HG03442 (cell line): ENCODE data around the gene ANKLE1.

Experiments used
- ATAC-seq: cut with Tn5 transposase; IDR thresholded peaks from one replicate; pipeline ENCODE4 v1.9.1; 2021; ENCODE audit warnings: mild to moderate bottlenecking, moderate library complexity; ENCODE audit not compliant: unreplicated experiment

Gene ANKLE1

DNA sequence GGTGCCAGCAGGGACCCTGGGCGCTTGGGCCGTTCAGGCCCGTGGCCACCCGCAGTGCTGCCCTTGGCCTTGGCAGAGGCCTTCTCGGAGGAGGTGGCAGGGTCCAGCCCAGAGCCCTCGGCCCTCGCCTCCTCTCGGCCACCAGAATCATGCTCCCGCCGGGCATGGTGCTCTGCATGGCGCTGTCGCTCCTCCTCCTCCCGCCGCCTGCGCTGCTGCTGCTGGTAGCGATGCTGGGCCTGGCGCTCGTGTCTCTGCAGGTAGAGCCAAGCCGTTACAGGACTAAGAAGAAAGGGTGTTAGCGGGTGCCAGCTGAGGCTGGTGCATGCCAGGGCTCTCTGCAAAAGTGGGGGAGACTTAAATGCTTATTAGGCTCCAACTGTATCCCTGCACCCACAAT lies 43.4 kb downstream of the ANKLE1 start:
- ATAC-seq: no peak

DNA sequence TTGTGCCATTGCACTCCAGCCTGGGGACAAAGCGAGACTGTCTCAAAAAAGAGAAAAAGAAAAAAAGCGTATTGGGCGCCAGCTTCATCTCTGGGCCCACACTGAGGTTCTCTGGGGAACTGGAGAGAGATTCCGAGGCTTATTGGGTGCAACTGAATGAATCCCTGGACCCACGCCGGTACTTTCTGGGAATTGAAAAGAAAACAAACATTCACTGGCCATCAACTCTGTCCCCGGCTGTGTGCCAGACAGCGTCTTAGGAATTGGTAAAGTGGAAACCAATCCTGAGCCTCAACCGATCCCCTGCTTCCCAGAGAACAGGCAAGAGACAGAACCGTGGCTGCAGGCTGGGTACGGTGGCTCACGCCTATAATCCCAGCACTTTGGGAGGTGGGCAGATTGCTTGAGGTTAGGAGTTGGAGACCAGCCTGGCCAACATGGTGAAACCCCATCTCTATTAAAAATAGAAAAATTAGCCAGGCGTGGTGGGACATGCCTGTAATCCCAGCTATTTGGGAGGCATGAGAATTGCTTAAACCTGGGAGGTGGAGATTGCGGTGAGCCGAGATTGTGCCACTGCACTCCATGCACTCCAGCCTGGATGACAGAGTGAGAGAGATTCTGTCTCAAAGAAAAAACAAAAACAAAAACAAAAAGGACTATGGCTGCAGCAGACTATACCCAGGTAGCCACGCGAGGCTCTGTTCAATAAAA lies 44.3 kb downstream of the ANKLE1 start:
- no peak for ATAC-seq

DNA sequence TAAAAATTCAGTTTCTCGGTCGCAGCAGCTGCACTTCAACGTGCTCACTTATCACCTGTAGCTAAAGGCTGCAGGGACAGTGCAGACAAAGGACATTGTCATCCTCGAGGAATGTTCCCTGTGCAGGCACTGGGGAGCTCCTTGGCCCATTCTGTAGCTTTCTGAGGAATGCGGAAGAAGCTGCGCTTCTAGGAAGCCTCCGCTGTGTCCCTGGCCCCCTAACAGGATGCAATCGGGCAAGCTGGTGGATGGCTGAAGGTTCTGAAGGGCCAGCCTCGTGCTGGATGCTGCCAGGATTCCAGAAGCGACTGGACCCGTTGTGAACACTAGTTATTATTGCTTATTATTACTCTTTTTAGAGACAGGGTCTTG lies 44.9 kb downstream of the ANKLE1 start:
- no peak for ATAC-seq

DNA sequence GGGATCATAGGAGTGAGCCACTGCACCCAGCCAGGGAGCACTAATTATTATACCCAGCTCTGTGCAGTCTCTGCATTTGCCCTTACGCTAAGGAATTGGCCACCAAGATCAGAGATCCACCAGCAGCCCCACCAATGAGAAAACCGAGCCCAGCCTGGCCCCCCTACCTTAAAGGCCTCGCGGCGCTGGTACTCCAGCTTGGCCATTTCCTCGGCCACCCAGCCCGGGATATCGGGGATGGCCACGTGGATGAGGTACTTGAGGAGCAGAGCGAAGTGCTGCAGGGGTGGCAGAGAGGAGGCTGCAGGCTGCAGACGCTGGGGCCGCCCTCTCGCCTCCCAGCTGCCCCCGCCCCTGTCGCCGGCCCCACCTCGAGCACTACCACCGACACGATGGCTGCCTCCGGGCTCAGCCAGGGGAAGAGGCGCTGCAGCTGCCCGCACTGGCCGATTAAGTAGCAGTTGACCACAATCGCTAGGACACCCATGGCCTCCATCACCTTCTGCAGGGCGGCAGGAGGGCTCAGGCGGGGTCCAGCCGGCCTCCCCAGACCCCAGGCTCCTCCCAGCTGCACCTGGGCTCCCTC lies 45.5 kb downstream of the ANKLE1 start:
- ATAC-seq: no peak

DNA sequence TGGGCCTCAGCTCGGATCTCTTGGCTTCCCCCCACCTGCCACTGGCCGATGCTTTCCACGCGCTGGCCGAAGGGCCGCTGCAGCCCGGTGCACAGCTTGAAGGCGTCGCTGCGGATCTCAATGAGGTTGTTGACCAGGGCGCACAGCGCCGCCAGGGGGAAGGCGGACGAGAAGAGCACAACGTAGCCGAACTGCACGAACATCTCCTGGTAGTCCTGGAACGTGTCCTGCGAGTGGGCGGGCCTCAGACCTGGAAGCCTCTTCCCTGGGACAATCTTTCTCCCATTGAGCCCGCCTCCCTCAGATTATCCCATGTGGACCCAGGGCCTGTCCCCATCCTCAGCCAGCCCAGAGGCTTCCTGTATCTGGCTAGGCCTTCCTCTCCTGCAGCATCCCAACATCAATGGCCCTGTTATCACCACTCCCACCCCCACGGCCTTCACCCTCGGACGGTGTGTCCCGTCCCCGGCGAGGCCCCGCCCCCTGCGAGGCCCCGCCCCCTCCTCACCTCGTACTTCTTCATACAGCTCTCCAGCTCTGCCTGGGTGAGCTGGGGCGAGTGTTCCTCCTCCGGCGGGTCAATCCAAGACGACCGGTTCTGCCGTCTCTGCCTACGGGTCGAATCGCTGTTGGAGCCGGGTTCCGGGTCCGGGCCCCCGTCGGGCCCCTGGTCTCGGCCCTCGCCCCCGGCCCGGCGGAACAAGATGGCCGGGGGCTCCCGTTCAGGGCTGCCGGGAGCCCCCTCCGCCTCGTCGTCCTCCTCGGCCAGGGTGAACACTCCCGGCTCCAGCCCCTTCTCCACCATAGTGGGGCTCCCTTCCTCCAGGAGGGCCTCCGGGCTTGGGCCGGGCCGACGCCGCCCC lies 46.2 kb downstream of the ANKLE1 start:
- ATAC-seq: no peak

DNA sequence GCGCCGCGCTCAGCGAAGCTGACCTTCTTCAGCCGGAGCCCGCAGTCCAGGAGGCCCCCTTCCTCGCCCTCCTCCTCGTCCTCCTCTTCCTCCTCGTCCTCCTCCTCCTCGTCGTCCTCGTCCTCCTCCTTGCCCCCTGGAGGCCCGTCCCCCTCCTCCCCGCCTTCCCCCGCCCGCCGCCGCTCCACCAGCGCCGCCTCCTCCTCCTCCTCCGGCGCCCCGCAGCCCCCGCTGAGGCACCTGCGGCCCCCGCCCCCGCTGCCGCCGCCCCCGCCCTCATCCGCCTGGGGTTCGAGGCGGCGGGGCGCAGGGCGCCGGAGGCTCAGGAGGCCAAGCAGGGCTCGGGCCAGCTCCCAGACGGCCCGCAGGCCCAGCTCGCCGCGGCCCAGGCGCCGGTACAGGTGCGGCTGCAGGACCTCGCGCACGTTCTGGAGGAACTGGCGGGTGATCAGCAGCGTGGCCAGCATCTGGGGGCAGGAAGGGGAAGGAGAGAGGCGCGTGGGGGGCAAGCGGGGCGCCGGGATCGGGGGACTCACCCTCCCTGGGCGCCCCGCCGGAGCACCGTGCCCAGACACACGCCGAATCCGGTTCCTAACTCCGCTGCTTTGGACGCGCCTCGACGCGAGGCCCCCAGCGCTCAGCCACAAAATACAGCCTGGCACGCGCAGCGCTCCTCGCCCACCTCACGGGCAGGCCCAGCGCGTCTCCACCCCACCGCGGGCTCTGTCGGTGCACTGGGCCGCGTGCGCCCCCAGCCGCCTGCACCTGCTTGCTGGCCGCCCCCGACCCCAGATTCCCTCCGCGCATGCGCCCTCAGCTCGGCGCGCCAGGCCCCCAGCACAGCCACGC lies 47.0 kb downstream of the ANKLE1 start:
- no peak for ATAC-seq

DNA sequence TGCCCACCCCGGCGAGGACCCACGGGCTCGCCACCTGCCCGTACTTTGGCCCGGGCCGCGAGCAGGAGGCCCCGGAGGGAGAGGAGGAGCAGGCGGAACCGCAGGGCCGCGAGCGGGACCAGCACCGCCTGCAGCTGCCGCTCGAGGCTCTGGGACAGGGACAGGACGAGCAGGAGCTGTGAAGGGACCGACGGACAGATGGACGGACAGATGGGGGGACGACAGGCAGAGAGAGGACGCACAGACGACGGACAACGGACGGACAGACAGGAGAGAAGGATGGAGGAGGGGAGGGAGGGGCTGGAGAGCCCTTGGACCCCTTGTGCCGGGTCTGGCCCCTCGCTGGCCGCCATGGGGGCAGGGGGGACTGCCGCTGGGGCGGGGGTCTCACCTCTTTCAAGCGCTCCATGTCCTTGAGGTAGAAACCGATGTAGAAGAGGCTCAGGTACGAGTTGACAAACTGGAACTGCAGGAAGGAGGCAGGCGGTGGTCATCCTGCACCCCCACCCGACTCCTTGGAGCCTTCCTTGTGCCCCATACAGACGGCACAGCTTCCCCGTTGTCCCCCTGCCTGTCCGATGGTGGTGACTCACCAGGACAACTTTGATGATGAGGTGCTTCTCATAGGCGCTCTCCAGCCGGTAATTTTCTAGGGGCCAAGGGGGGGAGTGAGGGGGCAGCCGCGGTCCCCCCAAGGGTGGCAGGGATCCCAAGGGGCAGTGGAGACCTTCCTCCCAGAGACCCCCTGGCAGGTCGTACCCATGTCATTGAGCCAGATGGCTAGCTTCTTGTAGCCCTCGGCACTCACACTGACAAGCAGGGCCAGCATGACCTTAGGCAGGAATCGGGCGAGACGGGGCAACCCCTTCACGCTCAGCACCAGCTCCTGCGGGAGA lies 47.9 kb downstream of the ANKLE1 start:
- ATAC-seq: no peak

DNA sequence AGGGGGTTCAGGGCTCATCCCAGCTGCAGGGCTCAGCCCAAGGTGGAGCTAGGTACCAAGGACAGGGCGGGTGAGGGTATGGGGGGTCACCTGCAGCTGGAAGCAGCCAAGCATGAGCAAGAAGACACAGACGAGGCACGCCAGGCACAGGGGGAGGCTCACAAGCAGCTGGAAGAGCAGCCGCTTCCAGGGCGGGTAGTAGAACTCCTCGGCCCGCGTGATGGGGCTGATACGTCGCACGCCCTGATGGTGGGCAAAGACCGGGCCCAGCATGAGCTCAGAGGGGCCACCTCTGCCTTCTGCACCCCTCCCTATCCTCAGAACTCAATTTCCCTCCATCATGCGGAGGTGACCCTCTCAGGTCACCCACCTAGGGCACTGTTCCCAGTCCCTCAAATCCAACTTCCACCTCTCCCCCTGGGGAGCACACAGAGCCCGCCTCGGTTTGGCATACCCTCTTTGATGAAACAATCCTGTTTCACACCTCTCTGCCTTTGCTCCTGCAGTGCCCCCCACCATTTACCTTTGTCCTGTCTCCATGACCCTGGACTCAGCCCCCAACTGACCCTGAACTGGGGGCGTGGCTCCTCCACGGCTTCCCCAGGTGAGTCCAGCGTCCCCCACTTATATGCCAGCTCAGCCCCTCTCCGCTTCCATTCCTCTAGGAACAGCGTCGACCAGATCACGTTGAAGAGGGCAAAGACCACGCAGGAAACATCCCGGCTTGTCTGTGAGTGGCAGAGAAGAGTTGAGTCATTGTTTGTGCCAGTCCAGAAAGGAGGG lies 48.8 kb downstream of the ANKLE1 start:
- no peak for ATAC-seq

DNA sequence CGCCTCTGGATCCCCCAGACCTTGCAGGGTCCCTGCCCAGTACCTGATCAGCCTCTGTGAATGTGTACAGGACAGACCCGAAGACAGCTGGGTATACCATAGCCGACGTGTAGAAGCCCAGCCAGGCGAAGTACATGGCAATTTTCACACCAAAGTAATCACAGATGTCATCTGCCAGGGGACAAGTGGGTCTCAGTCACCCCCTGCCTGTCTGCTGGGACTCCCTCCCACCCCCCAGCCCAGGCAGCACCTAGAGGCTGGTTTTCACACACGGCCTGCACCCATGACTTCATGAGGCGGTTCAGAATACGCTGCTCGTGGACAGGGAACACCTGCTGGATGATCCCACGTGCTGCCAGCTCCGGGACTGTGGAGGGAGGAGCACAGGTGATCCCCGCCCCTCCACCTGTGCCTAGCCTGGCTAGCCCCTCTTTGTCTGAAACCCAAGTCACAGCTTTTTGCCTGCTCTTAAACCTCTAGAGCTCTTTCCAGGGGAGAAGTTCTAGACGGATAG lies 49.4 kb downstream of the ANKLE1 start:
- ATAC-seq: no peak

DNA sequence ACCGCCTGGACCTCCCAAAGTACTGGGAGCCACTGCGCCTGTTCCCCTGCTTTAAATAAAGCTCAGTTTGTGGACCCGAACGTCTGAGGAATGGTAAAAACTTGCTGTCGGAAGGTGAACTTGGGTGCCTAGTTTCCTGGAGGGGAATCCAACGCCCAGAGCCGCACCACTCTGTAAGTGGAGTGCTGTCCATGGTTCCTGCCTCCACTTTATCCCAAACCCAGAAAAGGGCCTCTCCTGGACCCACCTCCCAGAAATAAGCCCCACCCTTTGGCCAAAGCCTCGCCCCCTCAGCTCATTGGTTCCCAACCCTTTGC lies 50.6 kb downstream of the ANKLE1 start:
- ATAC-seq: no peak

DNA sequence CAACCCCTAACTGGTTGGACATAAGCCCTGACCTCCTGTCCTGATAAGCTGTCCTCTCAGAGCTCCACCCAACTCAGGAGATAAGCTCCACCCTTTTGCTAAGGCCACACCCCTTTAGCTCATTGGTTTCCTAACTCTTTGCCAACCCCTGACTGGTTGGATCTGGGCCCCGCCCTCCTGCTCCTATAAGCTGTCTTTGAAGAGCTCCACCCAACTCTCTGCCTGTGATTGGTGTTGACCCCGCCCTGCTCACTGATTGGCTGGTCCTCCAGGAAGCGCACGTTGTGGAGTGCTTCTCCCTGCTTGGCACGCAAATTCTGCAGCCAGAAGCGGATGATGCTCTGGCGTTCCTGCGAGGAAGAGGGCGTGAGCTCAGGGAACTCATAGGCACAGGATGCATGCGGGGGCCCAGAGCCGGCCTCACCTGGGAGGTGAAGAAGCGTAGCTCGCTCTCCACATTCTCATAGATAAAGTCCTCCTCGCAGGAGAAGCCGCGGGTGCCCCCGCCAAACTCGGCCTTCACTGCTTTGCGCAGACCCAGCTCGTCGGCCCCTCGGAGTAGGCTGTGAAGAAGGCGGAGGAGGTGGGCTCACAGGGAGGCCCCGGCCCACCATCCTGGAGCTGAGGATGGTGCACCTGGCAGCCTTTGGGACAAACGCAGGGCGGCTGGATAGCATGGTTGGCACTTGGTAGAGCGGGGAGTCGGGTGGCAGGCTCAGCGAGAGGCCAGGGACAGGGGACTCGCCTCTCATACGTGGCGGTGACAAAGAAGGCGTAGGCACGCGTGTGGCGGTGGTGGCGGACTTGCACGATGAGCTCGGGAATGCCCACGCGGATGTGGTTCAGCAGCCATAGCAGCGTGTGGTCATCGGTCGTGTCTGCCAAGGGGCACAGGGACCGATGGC lies 51.2 kb downstream of the ANKLE1 start:
- no peak for ATAC-seq

DNA sequence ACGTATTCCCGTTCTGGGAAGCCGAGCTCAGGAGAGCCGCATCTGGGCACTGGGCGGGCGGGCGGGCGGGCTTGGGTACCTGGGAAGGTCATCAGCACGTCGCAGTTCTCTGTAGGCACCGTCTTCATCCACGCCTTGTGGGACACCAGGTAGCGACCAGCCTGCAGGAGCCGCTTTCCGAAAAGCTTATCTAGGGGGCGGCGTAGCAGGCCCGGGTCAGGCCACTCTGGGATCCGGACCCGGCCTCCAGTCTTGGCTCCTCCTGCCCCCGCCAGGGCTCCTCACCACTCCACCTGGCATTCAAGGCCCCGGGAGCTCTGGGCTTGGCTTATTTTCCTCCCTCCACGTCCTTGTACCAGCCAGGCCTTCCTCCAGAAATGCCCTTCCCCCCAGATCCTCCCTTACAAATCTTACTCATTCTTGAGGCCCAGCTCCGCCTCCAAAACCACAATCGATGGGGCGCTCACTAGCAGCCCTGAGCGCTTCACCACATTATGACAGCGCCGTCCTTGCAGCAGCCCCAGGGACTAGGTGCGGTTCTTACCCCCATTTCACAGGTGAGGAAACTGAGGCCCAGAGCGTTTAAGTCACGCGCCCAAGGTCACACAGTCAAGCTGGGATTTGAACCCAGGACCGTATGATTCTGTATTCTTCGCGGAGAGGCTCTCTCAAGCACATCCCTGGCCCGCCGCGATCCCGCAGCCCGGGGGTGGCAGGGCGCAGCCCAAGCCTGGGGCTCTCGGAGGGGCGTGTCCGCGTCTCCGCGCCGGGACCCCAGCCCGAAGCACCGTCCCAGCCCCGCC lies 52.1 kb downstream of the ANKLE1 start:
- no peak for ATAC-seq

DNA sequence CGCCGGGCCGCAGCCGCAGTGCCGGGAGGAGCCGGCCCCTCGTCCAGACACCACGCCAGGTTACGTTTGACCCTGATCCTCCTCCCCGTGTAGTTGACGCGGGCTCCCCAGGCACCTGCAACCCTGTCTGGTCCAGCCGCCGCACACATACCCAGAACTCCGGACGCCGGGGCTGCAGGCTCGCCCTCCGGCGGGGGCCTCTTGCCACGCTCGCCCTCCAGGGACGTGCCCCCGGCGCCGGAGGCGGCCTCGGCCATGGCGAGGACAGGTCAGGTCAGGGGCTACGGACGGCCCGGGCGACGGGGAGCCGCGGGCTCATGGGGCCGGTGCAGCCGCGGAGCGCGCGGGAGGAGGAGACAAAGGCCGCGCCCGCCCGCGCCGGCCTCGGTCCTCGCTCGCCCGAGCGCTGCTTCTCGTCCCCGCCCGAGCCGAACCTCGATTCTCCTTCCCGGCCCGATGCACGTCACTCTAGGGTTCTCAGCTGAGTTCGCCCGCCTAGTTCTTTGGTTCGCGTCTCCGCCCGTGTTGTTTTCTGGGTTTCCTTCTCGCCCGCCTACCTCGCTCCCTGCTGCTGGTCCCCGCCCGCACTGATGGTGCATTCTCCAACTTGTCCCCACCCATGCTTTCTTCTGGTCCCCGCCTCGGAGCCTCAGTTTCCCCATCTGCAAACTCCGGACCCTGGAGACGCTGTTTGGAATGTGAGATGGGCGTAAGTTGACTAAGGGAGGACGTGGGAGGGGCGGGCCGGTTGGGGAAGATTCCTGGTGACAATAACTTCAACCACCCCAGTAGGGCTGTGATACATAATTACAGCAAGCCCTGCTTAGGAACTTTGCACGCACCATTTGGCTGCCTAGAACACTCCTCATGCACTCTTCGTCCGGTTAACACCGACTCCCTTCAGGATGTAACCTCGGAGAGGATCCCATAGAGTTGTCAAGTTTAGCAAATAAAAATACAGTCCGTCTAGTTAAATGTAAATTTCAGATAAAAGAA lies 53.0 kb downstream of the ANKLE1 start, which contains the start of gene ANO8:
Gene ANO8, minus strand, starts transcription at position 442 of the 996 bp plus-strand sequence. Its CDS starts 185 bp downstream, at position 257.
- ATAC-seq: no peak

DNA sequence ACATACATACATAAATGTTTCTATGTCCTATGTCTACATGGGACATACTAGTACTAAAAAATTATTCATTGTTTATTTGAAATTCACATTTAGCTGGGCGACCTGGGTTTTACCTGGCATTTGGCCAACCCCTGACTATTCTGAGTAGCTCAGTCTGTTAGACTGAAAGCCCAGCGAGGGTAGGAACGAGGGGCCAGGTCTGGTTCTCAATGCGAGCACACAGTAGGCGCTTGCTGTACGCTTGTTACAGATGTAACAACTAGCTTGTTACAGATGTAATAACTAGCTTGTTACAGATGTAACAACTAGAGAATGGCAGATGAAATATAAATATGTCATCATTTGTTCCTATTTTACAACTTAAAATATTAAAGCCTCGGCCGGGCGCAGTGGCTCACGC lies 53.9 kb downstream of the ANKLE1 start:
- no peak for ATAC-seq
